Sigmoid colon (tissue), 7 donors: ENCODE data around the gene MYEOV. TPM values are rescaled to one million over a fixed set of nuclear protein-coding genes. Genes with fewer than 3 reads are reported as not detected.
A peak's percentile ranks its signal among the peaks of the same experiment; 100 is the strongest.

ENCODE experiments used
- DNase-seq: peaks from one replicate; pipeline ENCODE4 v3.0.0-alpha.2; 2019
- H3K27ac ChIP-seq, 4 donors: fragments of 200-600 bp; sonication (generic); one replicate each; pipeline ENCODE4 v1.5.1; 2016 to 2019; ENCODE audit warnings: mild to moderate bottlenecking in 1 of 4
- H3K27me3 ChIP-seq, 3 donors: fragments of 200-600 bp; sonication (generic); one replicate each; pipeline ENCODE4 v1.5.1; 2019; ENCODE audit warnings: mild to moderate bottlenecking in 1 of 3
- H3K36me3 ChIP-seq, 4 donors: fragments of 200-600 bp; sonication (generic); one replicate each; pipeline ENCODE4 v1.5.1; 2016 to 2019
- H3K4me1 ChIP-seq, 4 donors: fragments of 200-600 bp; sonication (generic); one replicate each; pipeline ENCODE4 v1.5.1; 2017 to 2019
- H3K4me3 ChIP-seq, 4 donors: fragments of 200-600 bp; sonication (generic); one replicate each; pipeline ENCODE4 v1.5.1; 2017 to 2019; ENCODE audit warnings: mild to moderate bottlenecking in 2 of 4, moderate library complexity in 1 of 4
- H3K9me3 ChIP-seq, 4 donors: fragments of 200-600 bp in 3 of 4; sonication (generic) in 3 of 4; one replicate each; pipeline versions ENCODE4 v1.5.1 to v1.6.1; 2013 to 2019
- CTCF ChIP-seq, 4 experiments: fragments of 450-650 bp in 3 of 4; fragments of 200-600 bp in 1 of 4; IDR thresholded peaks; one replicate each; pipeline ENCODE4 v1.5.1; 2016 to 2019; ENCODE audit warnings: antibody characterized with exemption in 4 of 4, mild to moderate bottlenecking in 3 of 4, moderate library complexity in 2 of 4
- EP300 ChIP-seq, 4 donors: sonication (generic); formaldehyde crosslinking; IDR thresholded peaks; one replicate each; pipeline ENCODE4 v1.6.1; 2017; ENCODE audit warnings: antibody characterized with exemption in 4 of 4
- POLR2A ChIP-seq, 2 donors: fragments of 450-650 bp; IDR thresholded peaks; one replicate each; pipeline ENCODE4 v1.6.1; 2016; ENCODE audit warnings: antibody characterized with exemption in 2 of 2, mild to moderate bottlenecking in 2 of 2, moderate library complexity in 2 of 2
- POLR2AphosphoS5 ChIP-seq, 4 donors: sonication (generic); formaldehyde crosslinking; IDR thresholded peaks; one replicate each; pipeline ENCODE4 v1.6.1; 2017; ENCODE audit warnings: antibody characterized with exemption in 4 of 4
- WGBS, 2 donors: extraction: QIAGEN DNeasy Blood & Tissue Kit; methylation state at CpG; one replicate each; pipeline ENCODE4 v1.1.7; 2013; 5-methylcytosine and 5-hydroxymethylcytosine counted together
- intact Hi-C: fragments of 100-400 bp; cut with DNase I; formaldehyde crosslinking; loops from one replicate; pipeline ENCODE4 v1.15.1; 2023
- polyA plus RNA-seq, 3 donors: library from polyadenylated mRNA; stranded (reverse); fragments of 200-250 nt; gene quantifications; one replicate each; pipeline ENCODE4 v1.2.3, GENCODE V29; 2013
- total RNA-seq, 4 donors: library from RNA; depleted of rRNA; stranded (reverse); fragments of >200 nt; gene quantifications; one replicate each; pipeline ENCODE4 v1.1.0, GENCODE V29; 2016
- donor health status: healthy with polysubstance abuse.
- donor health status: Bipolar disorder and iron deficiency.
- donor health status: healthy.

MYEOV gene
- total and polyA plus RNA-seq, 7 donors: 1.2 to 11.1 (median 10.1) TPM; not detected in 4

- no peaks in the 10 kb centered on the region for H3K36me3 ChIP-seq
- no peaks in the 10 kb centered on the region for H3K27me3 ChIP-seq
- H3K9me3 ChIP-seq: no peaks in the 10 kb centered on the region
- peaks cover 0 to 11% (median 0%) of the 10 kb centered on the region in 4 donors for H3K4me1 ChIP-seq
- DNase-seq: peak; percentile 18
- intact Hi-C loops: no loop called here
- no peak overlapping the region for H3K27ac ChIP-seq
- H3K4me3 ChIP-seq: no peak overlapping the region
- WGBS, 2 donors: 90 to 92% methylated on average over 8 of the region's 8 CpGs
- no peak for TF ChIP-seq EP300 (IDR thresholded peaks at IDR 0.05)
- no peak for TF ChIP-seq POLR2AphosphoS5 (IDR thresholded peaks at IDR 0.05)
- TF ChIP-seq POLR2A (IDR thresholded peaks at IDR 0.05): no peak
- TF ChIP-seq CTCF (IDR thresholded peaks at IDR 0.05): no peak
Measured at GRCh38 chr11:69325446-69325845, 31.5 kb downstream of the MYEOV start.

GRCh38 chr11:69326622-69327219 lies 32.8 kb downstream of the MYEOV start:
- Histone ChIP-seq H3K27me3 (no peaks in the 10 kb centered on the region), H3K4me3 (no peak overlapping the region), H3K9me3 (peaks cover 0 to 2% (median 0%) of the 10 kb centered on the region in 4 donors), H3K4me1 (peaks cover 0 to 5% (median 0%) of the 10 kb centered on the region in 4 donors), H3K27ac (no peak overlapping the region), H3K36me3 (no peaks in the 10 kb centered on the region)
- intact Hi-C loops: no loop called here
- WGBS, 2 donors: 91 to 94% methylated on average over 7 of the region's 7 CpGs
- DNase-seq: peak; percentile 18
- no peak for TF ChIP-seq POLR2A (IDR thresholded peaks at IDR 0.05)
- no peak for TF ChIP-seq EP300 (IDR thresholded peaks at IDR 0.05)
- no peak for TF ChIP-seq POLR2AphosphoS5 (IDR thresholded peaks at IDR 0.05)
- TF ChIP-seq CTCF (IDR thresholded peaks at IDR 0.05): no peak

GRCh38 chr11:69327741-69328191 lies 33.8 kb downstream of the MYEOV start:
- no peaks in the 10 kb centered on the region for H3K27me3 ChIP-seq
- WGBS, 2 donors: 95 to 96% methylated on average over 6 of the region's 6 CpGs
- no peak overlapping the region for H3K27ac ChIP-seq
- H3K36me3 ChIP-seq: no peaks in the 10 kb centered on the region
- peak; percentile 33 for DNase-seq
- H3K4me3 ChIP-seq: no peak overlapping the region
- H3K4me1 ChIP-seq: no peaks in the 10 kb centered on the region
- TF ChIP-seq CTCF (IDR thresholded peaks at IDR 0.05) (no peak), EP300 (IDR thresholded peaks at IDR 0.05) (no peak), POLR2A (IDR thresholded peaks at IDR 0.05) (no peak), POLR2AphosphoS5 (IDR thresholded peaks at IDR 0.05) (no peak)
- intact Hi-C loops: no loop called here
- peaks cover 0 to 2% (median 0%) of the 10 kb centered on the region in 4 donors for H3K9me3 ChIP-seq

- Histone ChIP-seq H3K4me1 (no peaks in the 10 kb centered on the region), H3K27me3 (no peaks in the 10 kb centered on the region), H3K36me3 (no peaks in the 10 kb centered on the region), H3K4me3 (no peak overlapping the region), H3K9me3 (peaks cover 0 to 2% (median 0%) of the 10 kb centered on the region in 4 donors), H3K27ac (no peak overlapping the region)
- TF ChIP-seq POLR2A (IDR thresholded peaks at IDR 0.05) (no peak), CTCF (IDR thresholded peaks at IDR 0.05) (no peak), POLR2AphosphoS5 (IDR thresholded peaks at IDR 0.05) (no peak), EP300 (IDR thresholded peaks at IDR 0.05) (no peak)
- peak; percentile 25 for DNase-seq
- intact Hi-C loops: no loop called here
- WGBS, 2 donors: 96 to 98% methylated on average over 8 of the region's 8 CpGs
Measured at GRCh38 chr11:69328231-69328630, 34.3 kb downstream of the MYEOV start.

- Histone ChIP-seq H3K4me1 (no peaks in the 10 kb centered on the region), H3K36me3 (no peaks in the 10 kb centered on the region), H3K4me3 (no peak overlapping the region), H3K9me3 (peaks cover 0 to 2% (median 0%) of the 10 kb centered on the region in 4 donors), H3K27me3 (no peaks in the 10 kb centered on the region), H3K27ac (no peak overlapping the region)
- intact Hi-C loops: no loop called here
- WGBS, 2 donors: 25 to 68% methylated on average over 3 of the region's 3 CpGs
- no peak for DNase-seq
- TF ChIP-seq EP300 (IDR thresholded peaks at IDR 0.05) (no peak), POLR2AphosphoS5 (IDR thresholded peaks at IDR 0.05) (no peak), POLR2A (IDR thresholded peaks at IDR 0.05) (no peak), CTCF (IDR thresholded peaks at IDR 0.05) (no peak)
Measured at GRCh38 chr11:69329581-69329980, 35.6 kb downstream of the MYEOV start.
